ENCODE results near the gene BRCC3.
A peak's percentile ranks its signal among the peaks of the same experiment; 100 is the strongest.

Gene BRCC3

DNA sequence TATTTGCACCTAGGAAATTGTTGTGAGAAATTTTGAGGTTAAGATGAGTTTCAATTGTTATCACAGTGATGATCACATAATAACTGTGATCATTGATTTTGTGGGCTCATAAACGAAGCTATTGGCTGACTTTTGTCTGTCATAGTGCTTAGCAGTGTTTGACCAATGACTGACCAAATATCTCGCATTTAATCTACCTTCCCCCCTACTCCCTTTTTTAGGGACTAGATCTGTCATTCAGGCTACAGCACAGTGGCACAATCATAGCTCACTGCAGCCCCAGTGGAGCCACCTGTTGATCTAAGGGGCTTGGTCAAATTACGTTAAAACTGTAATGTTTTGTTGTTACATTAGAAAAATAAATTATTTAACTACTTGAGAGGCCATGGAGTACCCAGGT lies 43.2 kb upstream of the BRCC3 start:
- no peak for DNase-seq (ENCODE audit: low read depth)
- no peak for TF ChIP-seq CTCF (conservative IDR thresholded peaks at IDR 0.05; ENCODE audit: low read depth, low read length)
- no peak overlapping the region for H3K4me3 ChIP-seq (ENCODE audit: low read depth, low read length)

- no peak for TF ChIP-seq CTCF (conservative IDR thresholded peaks at IDR 0.05; ENCODE audit: low read depth, low read length)
- peak; percentile 65 for DNase-seq (ENCODE audit: low read depth)
- H3K4me3 ChIP-seq (ENCODE audit: low read depth, low read length): no peak overlapping the region
Observed at GRCh38 chrX:155028877-155029291, 42.4 kb upstream of the BRCC3 start.

GRCh38 chrX:155031657-155032056 lies 39.7 kb upstream of the BRCC3 start:
- no peak overlapping the region for H3K4me3 ChIP-seq (ENCODE audit: low read depth, low read length)
- no peak for TF ChIP-seq CTCF (conservative IDR thresholded peaks at IDR 0.05; ENCODE audit: low read depth, low read length)
- DNase-seq (ENCODE audit: low read depth): peak; percentile 17

DNA sequence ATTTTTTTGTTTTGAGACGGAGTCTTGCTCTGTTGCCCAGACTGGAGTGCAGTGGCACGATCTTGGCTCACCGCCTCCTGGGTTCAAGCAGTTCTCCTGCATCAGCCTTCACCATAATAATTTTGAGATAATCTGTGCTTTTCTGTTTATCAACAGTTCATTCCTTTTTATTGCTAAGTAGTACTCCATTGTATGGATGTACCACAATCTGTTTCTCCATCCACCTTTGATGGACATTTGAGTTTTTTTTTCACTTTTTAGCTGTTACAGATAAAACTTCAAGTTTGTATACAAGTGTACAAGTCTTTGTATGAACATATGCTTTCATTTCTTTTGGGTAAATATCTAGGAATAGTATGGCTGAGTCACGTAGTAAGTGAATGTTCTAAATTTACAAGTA lies 35.6 kb upstream of the BRCC3 start:
- TF ChIP-seq CTCF (conservative IDR thresholded peaks at IDR 0.05; ENCODE audit: low read depth, low read length): no peak
- no peak for DNase-seq (ENCODE audit: low read depth)
- H3K4me3 ChIP-seq (ENCODE audit: low read depth, low read length): no peak overlapping the region

GRCh38 chrX:155046129-155046810 lies 25.0 kb upstream of the BRCC3 start:
- TF ChIP-seq CTCF (conservative IDR thresholded peaks at IDR 0.05; ENCODE audit: low read depth, low read length): no peak
- no peak for DNase-seq (ENCODE audit: low read depth)
- H3K4me3 ChIP-seq (ENCODE audit: low read depth, low read length): no peak overlapping the region

DNA sequence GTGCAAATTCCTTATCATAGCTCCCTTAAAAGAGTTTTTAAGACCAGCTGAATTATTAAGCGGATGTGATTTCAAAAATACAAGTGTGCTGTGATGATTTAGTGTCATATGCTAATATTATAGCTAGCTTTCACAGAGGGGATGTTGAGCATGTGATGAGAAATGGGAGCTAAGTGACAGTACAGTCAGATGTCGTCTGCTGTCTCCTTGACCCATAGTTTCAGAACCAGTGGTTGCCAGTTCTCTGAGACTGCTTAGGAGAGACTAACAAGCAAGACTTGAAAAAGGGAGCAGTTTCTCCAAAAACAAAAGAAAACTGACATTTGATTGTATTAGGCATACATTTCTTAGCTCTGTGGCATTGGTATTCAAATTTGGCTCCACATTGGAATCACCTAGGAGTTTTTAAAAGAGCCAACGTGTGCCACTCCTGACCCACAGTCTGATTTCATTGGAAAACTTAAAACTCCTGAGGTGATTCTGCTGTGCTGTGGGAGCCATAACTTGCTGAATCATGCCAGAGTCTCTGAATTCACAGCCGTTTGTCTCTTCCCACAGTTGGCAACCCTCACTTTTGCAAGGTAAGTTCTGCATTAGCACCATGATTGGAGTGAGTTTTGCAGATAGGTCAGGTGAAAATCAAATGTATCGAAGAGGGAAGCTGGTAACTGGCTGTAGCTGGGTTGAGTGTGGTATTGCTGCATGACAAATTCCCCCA lies 24.3 kb upstream of the BRCC3 start:
- H3K4me3 ChIP-seq (ENCODE audit: low read depth, low read length): no peak overlapping the region
- DNase-seq (ENCODE audit: low read depth): no peak
- TF ChIP-seq CTCF (conservative IDR thresholded peaks at IDR 0.05; ENCODE audit: low read depth, low read length): no peak

Data from choroid plexus epithelial cell (primary cell).